GOT3 (cell line): ENCODE measurements around the gene CSF3R.
A peak's percentile ranks its signal among the peaks of the same experiment; 100 is the strongest.

Source experiments
- DNase-seq: peaks from one replicate; lab custom pipeline; 2025; ENCODE audit warnings: mixed read lengths; lab: John Stamatoyannopoulos, UW

Gene CSF3R

GRCh38 chr1:36457691-36458090, 25.0 kb downstream of the CSF3R start:
- DNase-seq: no peak

DNA sequence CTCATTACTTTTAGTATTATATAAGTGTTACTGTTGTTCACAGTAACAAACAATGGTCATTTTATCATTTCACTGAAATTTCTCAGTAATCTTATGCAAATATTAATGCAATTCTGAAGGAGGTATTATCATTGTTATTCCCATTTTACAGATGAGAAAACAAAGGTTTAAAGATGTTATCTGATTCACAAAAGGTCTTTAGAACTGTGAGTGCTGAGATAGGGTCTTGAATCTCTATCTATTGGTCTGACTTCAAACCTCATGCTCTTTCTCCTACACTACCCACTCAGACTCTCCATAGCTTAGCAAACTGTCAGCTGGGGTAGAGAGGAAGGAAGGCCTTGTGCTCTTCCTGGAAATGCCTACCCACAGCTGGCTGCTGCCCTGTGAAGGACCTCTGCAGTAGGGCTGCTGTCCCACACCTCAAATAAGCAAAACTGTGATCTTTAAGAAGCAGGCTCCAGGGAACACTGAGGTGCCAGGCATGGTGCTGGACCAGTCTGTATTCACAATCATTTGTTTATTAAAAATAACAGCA, 26.3 kb downstream of the CSF3R start:
- DNase-seq: no peak

DNA sequence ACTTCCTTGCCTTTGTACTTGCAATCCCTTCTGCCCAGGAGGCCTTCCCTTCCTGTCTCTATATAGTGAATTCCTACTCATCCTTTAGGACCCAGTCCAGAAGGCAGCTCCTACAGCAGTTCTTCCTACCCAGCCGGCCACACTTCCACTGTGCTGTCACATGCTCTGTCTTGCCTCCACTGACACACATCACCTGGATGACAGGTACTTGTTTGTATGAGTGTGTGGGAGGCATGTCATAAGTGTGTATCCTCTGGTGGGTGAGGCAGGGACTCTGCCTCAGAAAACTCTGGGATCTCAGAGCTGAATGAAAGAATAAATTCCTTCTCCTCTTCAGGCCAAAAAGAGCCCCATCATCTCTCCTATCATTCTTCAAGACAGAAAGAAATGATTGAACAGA, 27.3 kb downstream of the CSF3R start:
- no peak for DNase-seq

DNA sequence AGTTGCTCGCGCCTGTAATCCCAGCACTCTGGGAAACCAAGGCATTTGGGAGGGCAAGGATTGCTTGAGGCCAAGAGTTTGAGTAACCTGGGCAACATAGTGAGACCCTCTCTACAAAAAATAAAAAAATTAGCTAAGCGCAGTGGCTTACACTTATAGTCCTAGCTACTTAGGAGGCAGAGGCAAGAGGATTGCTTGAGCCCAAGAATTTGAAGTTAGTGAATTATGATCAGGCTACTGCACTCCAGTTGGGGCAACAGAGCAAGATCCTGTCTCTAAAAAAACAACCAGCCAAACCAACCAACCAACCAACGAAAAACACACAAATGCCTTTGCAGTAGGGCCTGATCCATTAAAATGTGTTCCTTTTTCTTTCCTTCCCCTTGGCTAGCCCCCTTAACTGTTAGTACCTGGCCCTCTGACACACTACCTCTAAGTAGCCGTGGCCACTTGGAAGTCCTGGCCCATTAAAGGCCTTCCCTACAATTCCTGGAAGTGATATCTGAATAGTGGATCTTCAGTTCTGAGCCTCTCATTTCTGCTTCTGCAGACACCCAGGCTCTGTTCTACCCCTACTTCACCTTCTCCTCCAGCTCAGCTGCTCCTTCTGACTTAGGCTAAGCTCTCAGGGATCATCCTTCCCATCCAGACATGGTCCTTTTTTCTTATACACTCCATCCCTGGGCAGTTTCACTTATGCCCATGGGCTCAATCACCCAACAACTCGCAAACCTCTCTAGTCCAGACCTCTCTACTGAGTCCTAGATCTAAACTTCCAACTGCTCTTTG, 28.9 kb downstream of the CSF3R start:
- DNase-seq: no peak

DNA sequence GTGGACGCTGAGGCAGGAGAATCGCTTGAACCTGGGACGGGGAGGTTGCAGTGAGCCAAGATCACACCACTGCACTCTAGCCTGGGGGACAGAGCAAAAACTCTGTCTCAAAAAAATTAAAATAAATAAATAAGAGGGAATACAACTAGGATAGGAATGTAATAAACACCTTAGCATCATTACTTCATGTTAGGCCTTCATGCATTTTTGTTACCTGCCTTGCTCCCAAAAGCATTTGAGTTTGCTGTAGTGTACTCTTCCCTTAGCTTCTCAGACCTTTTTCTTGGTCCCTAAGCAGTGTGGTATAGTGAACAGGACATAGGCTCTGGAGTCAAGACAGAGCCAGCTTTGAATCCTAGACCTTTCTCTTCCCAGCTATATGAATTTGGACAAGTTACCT, 29.7 kb downstream of the CSF3R start:
- no peak for DNase-seq

GRCh38 chr1:36450919-36451305, 31.8 kb downstream of the CSF3R start:
- DNase-seq: no peak

DNA sequence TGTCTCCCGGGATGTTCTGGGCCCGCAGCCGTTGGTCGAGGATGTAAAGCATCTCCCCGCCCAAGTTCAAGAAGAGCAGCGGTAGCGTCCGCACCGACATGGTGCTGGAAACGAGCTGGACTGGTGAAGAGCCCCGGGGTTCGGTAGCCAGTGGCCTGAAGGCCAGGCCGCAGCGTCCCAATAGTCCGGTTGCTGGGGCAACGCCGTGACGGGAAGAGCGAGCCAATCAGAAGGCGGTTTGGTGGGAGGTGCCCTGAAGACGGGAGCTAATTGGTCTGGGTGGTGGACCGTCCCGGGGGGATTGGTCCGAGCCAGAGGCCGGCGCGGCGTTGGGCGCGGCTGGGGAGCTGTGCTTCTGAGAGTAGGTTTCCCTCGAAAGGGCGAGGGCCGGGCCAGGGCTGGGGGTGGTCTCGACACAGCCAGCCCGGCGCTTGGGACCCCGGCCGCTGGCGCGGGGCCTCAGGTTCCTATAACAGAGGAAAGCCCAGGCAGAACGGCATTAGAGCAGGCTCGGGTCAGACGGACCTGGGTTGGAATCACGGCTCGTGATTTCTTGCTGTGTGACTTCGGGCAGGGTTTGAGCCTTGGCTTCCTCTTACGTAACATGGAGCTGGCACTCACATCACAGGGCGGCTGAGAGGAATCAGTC, 32.3 kb downstream of the CSF3R start, which contains the start of gene OSCP1:
Gene OSCP1, minus strand, starts transcription at position 182 of the 649 bp plus-strand sequence. Its CDS starts 82 bp downstream, at position 100.
- peak; percentile 73 for DNase-seq

DNA sequence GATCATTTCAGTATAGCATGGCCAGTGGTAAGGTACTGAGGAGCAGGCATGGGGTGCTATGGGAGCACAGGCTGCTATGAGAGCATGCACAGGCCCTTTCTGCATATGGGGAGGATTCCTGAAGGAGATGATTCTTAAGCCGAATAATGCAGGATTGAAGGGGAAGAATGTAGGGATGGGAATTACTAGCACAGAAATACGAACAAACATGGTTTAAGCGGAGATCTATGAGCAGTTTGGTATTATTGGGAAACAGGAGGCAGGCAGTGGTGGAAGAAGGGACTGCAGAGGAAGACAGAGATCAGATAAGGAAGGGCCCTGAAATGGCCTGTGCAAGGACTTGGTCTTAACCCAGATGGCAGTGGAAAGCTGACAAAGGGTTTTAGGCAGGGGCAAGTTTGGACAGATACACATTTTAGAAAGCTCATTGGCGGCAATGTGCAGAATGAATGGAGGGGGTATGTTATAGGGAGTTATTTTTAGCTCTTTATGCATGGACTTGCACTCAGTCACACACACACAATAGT, 34.1 kb downstream of the CSF3R start:
- DNase-seq: no peak

- DNase-seq: no peak
Measured at GRCh38 chr1:36447450-36447849, 35.3 kb downstream of the CSF3R start.

GRCh38 chr1:36446746-36447145, 36.0 kb downstream of the CSF3R start:
- no peak for DNase-seq

GRCh38 chr1:36446271-36446670, 36.4 kb downstream of the CSF3R start:
- no peak for DNase-seq

- no peak for DNase-seq
Measured at GRCh38 chr1:36443297-36443696, 39.4 kb downstream of the CSF3R start.

DNA sequence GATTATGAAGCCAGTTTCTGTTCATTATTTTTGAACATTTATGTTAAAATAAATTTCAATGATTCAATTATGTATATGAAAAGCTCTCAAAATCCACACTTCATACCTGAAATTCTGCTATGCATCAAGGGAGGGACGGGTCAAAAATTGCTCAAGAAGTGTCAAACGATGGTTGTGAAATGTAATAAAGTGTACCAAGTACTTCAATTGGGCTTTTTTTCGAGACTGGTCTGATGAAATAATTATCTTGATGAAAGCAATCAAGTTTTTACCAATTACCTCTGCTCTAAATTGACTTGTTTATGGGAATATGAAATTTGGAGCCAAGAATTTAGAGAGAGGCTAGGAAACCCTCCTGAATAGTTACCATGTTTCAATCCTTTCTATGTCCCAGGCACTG, 40.4 kb downstream of the CSF3R start:
- no peak for DNase-seq

GRCh38 chr1:36440646-36441045, 42.1 kb downstream of the CSF3R start:
- no peak for DNase-seq

DNA sequence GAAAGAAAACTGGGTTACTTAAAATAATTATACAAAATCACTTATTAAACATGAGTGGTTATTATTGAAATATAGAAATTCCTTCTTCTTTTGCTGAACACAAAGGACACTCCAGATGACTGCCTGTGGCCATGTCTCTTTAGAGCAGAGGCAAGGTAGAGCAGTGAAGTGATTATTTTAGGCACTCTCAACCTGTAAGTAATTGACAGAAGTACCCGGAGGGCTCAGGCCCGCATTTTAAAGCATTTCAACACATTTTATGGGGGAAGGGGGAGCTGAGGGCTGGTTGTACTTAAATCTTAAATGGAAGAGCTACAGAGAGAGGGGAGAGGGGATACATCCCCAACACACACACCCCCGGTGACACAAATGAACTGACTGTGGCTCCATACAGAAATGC, 42.7 kb downstream of the CSF3R start:
- no peak for DNase-seq

DNA sequence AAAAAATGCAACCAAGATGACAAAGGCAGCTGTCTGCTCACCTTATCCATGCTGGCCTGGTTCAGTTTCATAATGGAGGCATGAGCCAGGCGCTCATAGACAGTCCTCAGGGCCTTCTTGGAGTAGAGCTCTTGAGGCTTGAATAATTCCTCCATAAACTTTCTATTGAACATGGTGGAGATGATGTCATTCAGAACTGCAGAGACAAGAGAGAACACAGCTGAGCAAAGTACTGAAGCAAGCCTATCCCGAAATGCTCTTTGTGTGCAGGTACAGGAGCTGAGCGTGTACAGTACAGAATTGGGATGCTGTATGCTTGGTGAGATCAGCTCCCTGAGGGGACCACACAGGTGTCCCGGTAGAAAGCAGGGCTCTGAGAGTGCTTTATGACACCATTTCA, 44.0 kb downstream of the CSF3R start:
- DNase-seq: no peak

DNA sequence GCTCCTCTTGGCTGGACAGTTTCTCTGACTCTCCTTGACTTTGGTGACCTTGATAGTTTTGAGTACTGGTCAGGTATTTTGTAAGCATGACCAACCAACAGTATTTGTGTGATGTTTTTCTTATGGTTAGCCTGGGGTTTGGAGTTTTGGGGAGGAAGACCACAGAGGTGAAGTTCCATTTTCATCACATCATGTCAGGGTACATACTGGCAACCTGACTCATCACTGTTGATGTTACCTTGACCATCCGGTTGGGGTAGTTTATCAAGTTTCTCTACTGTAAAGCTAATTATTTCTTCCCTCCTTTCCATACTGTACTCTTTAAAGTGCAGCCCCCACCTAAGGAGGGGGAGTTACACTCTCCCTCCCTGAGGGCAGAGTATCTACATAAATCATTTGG, 45.9 kb downstream of the CSF3R start:
- no peak for DNase-seq

GRCh38 chr1:36433102-36433501, 49.6 kb downstream of the CSF3R start:
- no peak for DNase-seq

GRCh38 chr1:36432616-36433015, 50.1 kb downstream of the CSF3R start:
- DNase-seq: no peak

- no peak for DNase-seq
Measured at GRCh38 chr1:36425791-36426190, 56.9 kb downstream of the CSF3R start.

DNA sequence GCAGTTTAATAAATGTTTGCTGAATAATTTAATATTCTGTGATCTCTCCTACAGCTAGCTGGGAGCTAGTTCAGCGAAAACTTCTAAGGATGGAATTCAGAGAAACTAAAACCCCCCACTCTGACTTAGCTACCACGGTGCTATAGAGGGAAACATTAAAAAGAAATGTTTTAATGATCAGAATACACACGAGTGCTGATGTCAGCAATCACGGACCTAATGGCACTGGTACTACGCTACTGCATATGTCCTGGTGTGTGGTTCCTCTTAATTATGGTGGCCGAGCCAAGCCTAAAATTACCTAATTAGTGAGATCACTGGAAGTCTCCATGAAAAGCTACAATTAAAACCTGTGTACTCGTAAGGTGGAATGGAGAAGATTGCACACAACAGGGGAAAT, 61.1 kb downstream of the CSF3R start:
- DNase-seq: no peak

GRCh38 chr1:36420836-36421317, 61.8 kb downstream of the CSF3R start:
- DNase-seq: peak; percentile 56

DNA sequence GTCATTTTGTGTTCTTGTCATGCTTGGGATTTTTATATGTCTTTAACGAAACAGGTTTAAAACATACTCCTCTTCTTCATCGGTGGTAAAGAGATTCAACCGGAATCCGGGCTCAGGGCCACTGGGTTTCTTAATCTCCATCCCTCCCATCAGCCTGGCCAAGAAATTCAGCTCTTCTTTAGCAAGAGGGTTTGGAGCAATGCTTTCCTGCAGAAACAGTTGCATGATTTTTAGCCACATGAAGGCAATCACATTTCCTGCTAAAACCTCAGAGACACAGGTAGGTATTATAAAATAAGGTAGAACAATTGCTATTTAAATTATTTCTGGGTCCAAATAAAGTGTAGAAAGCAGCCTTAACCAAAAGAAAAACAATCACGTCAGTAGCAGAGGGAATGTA, 62.3 kb downstream of the CSF3R start:
- DNase-seq: no peak
